Left kidney (tissue), 2 donors: Measurements from ENCODE around the gene MAST4. TPM values are rescaled to one million over a fixed set of nuclear protein-coding genes. Genes with fewer than 3 reads are reported as not detected.

ENCODE experiments used
- DNase-seq: peaks from one replicate; pipeline ENCODE4 v3.0.0-alpha.2; 2013
- polyA plus RNA-seq: library from polyadenylated mRNA; unstranded; fragments of 120-200 nt; gene quantifications from one replicate; pipeline ENCODE4 v1.2.1, GENCODE V29; 2013; ENCODE audit not compliant: insufficient read length

MAST4 gene
- polyA plus RNA-seq, 1 donor, result 19.7 TPM

DNA sequence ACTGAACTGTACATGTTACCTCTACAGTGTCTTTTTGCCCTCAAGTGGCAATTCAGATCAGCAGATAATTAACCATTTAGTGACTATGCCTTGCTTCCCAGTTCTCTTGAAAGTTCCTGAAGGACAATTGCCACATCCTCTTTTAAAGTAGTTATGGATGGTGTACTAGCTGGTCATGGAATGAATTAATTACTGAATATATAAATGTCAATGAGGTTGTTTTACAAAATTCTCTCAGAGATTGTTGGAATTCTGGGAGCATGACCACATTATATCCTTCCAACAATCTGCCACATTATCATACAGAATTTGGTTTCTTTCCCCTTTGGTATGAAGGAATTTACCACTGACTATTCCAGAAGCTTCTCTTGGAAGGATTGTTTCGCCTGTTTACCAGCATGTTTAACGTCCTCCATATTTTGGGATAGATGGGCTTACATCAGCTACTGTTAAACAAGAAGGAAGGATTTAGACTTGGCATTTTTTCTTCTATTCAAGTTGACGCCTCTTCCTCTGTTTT lies 424.0 kb downstream of the MAST4 start:
- DNase-seq, result no peak

DNA sequence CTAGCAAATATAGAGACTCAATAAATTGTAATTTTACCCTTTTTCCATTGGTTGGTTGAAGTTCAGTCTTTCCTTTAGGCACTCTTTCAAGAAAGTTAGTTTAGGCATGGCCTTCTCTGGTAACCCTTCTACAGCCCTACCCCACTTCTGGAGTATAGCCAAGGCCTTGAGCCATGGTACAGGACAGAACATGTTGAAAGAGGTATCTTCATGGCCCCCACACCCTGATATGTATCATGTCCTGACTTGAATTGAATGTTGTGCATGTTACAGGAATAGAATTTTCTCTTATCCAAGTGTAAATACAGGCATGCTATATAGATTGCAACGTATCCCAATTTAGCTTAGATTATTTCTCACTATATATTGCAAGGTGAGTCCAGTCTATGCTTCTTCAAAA lies 424.8 kb downstream of the MAST4 start:
- no peak for DNase-seq

DNA sequence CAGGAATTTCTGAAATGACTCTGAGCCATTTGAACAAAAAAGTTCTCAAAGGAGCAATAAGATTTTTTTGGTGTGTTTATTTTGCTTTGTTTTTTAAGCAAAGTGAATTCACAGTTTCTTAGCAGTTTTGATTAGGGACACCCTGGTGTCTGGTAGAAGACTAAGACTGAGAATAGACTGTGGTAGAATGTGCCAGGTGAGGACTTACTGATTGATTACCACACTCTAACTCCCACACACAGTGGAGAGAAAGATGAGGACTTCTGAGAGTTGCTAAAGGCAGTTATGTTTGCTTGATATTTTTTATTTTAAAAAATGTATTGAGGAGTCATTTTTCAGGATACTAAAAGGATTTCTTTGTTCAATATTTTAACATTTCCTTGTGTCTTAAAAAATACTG lies 425.3 kb downstream of the MAST4 start:
- DNase-seq, result no peak

DNA sequence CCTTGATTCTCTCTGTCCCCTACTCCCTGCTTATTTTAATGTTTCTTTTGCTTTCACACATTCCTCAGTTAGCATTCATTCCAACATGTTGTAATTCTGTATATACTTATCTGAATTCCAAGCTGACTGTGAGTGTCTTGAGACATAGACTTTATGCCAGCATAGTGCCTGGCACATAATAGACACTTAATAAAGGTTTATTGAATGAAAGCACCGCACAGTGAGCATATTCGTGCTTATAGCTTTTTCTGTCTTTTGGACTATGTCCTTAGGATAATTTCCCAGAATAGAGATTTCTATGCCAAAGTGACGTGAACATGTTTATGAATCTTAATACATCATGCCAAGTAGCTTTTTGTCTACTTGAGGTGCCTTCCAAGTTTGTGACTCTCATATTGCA lies 425.8 kb downstream of the MAST4 start:
- no peak for DNase-seq

DNA sequence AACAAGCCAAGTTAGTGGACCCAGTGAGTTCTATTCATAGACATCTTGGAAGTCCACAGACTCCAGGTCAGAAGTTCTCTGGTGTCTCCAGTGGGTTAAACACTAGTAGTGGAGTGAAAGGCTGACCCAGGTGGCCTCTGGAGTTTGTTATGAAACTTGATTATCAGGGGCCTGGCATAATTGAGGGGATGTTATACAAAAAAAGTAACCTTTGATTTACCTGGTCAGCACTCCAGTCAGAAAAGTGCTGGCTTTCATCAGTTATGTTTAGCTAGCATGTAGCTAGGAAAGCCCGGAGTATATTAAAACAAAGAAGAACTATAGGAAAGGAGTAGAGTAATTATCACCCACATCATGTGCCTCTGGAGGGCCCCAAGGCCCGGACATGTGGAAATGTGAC lies 429.3 kb downstream of the MAST4 start:
- DNase-seq, result no peak

DNA sequence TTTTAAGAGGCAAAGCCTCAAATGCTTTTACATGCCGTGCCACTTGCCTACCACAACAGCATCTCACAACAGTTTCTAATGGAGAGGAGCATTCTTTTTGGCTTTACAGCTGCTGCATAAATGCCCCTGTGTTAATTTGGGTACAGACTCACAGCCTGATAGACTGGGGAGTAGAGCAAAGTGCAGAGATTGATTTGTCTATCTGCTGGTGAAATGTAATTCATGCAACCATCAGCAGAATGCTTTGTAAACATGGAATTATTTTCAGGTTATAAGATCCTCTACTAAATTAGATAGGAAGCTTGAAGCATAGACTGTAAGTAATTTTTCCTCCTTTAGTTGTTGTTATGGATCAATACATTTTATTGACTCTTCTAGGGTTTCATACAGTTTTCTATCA lies 430.1 kb downstream of the MAST4 start:
- DNase-seq, result no peak

DNA sequence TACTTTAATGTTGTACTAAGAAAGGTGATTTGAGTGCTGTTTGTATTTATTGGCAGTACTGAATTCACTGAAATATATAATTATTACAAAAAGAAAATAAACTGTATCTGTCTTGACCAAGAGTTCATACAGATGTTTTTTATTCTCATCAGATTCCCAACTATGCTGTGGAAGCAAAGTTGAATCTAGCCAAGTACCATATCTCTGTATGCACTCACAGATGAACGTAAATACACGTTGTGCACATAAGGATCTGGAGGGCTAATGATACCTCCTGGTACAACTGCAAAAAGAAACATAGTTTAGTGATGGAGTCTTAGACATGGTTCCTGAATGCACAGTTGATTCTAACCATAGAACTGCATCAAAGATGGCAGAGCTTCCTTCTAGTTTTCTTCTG lies 431.0 kb downstream of the MAST4 start:
- no peak for DNase-seq

DNA sequence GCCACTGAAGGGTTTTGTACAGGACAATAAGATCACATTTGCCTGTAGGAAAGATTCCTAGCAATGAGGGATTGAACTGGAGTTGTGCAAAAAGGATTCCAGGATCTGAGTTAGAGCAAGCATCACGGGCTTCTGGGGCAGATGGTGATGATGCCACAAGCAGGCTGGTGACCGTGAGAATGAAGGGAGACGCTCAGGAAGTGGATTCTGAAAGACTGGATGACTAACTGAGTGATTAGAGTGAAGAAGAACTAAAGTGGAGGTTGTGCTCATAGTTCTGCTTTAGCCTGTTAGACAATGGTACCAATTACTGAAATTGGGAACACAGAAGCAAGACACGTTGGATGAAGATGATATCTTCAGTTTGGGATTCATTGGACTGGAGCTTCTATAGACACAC lies 432.2 kb downstream of the MAST4 start:
- no peak for DNase-seq

DNA sequence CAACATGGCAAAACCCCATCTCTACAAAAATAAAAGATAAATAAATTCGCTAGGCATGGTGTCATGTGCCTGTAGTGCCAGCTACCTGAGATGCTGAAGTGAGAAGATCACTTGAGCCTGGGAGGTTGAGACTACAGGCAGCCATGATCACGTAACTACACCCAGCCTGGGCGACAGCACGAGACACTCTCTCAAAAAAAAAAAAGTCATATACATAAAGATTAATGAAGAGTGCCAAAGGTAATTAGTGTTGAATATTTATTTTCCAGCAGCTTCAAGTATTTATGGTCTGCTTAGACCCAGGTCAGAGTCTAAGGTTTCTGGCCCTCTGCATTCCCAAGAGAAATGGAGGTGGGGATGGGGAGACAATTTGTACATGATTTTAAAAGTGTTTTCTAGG lies 432.7 kb downstream of the MAST4 start:
- DNase-seq, result no peak

DNA sequence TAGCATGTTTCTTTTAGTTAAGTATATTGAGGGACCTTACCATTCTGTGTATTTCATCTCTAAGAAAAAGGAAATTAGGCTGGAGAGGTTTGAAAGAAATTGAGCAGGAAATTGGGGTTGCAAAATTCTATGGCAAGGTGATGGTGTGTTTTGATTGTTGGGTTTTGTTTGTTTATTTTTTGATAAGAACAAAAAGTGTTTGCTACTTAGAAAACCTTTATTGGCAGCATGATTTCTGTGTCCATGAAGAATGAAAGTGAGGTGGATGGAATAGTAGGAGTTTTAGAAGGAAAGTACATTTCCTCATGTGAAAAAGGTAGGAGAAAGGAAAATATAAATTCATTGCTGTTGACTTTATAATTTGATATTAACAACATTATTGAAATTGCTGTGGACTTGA lies 433.3 kb downstream of the MAST4 start:
- DNase-seq, result no peak

DNA sequence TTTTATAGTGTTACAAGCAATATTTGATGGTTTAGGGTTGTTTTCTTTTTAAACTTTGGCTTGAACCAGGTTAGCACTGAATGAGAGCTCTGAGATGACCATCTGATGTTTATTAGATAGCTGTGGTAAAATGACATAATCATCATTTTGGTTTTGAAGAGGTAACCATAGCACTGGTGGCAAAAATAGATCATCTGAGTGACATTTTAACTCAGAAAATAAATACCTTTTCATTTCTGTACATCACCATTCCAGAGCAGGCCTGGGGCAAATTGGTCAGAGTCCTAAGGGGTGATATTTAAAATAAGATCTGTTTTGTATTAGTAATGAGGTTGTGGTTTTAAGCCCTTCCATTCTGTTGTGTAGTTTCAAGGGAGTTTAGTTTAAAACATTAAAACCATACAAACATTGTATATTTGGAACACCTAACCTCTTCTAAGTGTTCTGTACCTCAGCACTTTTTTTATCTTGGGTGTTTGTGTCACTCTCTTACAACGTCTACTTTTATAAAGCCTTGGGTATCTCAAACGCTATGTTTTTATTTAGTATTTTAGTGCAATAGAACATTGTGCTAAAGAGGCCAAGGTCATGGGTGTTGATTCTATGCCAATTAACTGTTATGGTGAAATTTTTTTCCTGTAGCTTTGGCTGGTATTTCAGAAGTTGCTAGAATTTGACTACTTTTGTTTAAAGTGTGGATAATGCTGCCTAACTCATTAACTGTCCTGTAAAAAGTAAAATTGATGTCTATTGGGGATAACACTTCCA lies 434.3 kb downstream of the MAST4 start:
- no peak for DNase-seq

DNA sequence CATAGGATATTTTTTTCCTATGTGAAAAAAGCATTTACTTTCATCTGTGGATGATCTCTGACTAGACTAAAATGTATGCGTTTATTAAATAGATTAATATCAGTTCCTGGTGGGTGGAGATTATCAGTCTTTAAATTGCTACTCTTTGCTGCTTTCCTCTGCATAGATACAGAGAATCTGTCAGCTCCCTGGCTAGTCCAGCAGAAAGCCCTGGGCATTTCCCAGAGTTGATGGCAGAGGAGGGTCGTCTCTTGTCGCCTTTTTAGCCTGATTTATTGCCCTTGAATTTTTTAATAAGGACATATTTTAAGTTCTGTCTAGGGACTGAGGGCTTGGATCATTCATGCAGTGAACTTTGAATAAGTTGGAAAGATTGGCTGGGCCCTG lies 434.9 kb downstream of the MAST4 start:
- DNase-seq, result no peak

DNA sequence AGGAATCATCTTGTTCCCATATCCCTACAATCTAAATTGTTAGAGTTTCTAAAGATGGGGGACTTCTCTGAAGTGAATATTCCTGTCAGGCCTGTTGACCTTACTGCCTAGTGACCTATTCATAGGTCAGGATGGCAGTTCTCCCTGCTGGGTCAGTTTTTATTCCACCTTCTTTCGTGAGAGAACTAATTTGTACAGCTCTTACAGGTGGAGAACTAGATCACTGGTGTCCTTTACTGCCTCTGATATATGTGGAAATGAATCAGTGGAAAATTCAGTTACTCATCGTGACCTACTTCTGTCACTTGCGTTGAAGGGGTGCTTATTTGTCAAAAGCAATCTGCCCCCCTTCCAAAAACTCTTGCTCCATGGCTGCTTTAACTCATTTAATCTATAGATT lies 435.5 kb downstream of the MAST4 start:
- DNase-seq, result no peak

DNA sequence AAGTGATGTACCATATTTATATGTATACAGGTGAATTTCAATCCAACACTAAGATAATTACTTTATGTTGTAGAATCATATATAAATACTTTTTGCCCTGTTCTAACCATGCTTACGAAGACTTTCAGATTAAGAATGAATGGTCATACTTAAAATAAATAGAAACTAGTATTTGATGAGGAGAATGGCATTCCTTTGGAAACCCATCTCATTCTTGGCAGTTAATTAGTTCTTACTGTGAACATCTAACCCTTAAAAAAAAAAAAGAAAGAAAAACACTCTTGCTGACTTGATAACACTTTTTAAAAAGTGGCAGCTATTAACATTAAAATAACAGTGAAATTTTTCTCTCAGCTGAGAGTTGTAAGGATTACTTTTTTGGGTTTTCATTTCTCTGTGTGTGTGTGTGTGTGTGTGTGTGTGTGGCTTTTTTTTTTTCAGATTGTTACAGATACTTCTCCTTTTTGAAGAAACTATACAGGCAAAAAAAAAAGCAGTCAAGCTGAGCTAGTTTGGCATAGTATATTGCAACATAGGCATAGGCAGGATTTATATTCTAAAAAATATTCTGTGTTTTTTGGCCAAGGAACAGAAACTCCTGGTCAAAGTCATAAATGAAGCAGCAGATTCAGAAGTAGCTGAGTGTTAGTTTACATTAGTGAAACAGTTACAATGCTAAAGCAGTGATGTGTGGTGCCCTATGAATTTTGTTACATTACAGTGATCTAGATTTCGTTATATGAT lies 436.9 kb downstream of the MAST4 start:
- DNase-seq, result no peak

DNA sequence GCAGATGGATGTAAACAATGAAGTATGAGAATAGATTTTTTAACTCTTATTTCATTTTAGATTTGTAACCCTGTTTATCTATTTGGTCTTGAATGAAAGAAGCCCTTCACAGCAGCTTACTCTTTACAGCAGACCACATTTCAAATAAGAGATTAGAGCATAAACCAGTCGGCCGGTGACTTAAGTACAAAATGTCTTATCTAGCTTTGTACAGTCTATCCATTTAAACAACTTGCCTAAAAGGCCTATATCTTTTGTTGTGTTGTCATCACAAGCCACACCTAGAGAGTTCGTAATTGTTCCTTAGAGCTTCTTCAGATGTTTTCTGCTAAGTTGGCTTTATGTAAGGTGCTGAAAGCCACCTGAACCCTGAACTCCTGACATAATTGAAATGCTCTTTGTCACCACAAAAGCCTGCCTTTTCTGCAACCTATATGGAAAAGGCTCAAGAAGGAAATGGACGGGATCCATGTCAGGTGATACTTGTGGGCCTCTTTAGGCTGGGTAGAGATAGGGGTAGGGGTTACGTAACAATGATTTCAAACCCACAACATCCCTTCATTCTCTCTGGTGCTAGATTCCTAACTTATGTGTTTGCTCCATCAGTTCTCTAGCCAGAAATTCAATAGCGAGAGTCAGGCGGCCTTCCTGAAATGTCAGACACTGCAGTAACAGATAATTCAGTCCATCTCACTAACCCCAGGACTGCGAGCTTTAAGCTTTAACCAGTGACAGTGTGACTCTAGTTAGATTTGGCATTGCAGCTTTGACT lies 437.9 kb downstream of the MAST4 start:
- DNase-seq, result no peak

DNA sequence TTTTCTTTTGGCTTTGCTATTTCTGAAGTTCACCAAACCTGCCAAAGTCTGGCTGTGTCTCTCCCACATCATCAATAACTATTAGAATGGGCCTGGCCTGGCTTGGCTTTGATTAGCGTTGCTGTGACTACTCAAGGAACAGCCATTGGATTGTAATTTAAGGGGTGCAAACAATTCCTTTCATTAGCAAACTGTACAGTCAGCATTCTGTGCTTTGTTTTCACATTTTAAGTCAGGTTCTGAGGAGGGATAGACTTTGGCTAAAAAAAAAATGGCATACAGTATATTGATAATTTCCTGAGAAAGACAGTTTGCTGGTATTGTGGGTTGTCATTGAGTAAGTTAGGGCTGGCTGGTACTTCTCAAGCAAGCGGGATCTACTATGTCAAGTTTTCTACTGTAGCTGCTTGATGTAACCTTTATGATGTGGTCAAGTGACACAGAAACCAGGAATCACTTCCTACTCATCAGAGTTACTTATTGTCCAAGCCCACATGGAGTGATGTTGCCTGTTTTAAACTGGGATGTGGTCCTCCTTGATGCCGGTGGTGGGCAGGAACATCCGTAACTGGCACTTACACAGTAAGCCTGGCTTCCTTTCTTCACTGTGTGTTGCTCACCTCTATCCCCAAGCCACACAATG lies 439.0 kb downstream of the MAST4 start:
- DNase-seq, result no peak

DNA sequence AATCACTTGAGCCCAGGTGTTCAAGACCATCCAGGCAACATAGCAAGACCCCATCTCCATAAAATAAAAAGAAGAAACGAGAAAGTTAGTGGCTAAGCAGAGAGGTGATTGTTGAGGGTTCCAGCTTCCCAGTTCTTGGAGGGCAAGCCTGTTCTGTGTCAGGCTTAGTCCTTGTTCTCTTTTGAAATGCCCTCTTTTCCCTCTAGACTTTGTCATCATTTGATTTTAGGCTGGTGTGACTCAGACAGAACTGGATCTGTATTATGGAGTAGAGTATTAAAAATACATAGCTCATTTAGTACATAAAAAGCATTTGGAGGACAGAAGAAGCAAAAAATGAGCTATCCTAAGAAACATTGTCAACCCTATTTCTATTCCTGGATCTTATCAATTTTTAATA lies 441.0 kb downstream of the MAST4 start:
- DNase-seq, result no peak

DNA sequence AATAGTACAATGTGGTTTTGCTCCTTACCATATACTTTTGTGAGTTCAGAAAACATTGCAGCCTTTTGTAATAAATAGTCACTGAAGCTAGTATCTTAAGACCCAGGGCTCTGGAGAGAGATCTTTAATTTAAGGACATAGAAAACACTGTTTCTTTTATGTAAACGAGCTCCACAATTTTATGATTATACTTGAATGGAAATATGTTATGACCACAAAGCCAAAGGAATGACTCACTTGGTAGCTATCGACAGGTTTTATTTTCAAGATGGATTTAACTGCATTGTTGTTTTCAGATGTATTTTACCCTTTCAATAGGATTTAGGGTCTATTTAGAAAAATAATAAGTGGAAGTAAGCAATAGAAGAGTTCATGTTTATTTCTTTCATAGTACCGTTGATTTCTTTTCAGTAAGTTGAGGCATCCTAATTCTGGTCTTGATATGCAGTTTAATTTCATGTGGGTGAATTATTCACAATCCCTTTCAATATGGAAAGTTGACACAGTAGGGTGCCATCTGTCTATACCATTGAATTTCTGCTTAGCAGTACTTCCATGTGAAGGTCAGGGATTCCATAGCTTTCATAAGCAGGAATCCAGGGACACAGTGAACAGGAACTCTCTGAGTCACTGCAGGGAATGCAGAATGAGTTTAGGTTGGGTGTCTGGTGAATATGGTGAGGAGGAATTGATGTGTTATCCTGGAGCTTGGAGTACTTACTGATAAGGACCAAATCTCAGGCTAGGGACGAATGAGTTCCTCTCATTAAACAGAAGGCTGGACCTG lies 442.8 kb downstream of the MAST4 start:
- no peak for DNase-seq

DNA sequence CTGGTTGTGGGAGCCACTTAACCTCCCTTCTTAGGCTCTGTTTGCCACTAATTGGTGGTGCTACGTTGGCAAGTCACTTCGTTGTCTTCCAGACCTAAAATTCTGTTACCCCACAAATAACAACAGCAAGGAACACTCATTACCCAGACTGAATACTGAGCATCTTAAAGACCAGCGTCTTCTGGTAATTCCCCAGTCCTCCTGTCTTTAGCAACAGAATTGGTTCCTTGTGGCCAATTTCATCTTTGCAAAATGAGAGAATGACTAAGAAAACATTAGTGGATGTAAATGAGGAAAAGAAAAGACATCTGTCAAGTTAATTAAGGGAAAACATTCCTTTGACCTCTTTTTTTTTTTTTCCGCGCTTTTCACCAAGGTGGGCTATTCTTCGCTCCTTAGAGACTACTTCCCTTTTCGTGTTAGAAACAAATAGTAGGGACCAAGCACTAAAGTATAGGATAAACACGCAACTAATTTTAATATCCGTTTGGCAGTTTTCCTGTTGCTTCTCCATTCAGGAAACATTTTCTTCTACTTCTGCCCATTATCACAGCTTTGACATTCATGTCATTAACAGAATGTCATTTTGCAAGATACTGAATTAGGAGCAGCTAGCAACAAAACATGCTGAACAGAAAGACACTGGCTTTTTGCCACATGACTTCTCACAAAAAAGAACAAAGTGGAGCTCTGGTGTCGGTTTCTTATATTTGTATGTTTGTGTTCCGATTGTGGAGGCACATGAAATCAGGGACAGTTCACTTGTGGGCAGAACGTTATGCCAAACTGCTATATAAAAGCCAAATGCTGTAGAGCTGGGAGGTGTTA lies 446.2 kb downstream of the MAST4 start:
- DNase-seq, result no peak

DNA sequence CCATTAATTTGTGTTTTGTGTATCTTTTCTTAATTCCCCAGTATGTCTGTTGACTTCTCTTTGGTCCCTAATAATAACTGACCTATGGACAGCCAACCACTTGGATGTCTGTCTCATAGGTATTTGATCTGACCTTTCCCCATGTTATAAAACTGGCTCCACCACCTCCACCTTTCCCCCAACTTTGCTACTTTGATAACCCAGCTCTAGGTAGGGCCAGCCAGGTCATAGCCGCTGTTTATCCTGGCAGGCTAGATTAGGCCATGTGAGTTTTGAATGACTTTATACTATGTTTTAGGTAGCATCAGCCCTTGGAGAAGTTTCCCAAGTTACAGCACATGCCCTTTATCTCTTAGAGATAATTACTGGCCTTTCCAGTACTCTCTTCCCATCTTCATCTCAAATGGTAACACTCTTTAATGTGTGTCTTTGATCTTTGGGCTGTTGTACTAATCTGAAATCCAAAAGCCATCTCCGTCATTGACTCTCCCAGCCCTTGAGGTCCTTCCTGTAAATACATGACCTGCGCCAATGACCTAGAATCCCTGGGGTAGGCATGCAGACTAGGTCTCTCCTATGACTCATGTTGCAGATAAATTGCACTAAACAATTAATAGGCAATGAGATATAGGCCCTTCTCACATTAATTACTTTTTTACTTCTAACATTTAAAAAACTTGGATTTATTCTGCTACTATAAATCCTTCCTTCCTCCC lies 447.8 kb downstream of the MAST4 start:
- DNase-seq, result no peak
